ENCODE data around the gene TBC1D22A. TPM values are rescaled to one million over a fixed set of nuclear protein-coding genes. Genes with fewer than 3 reads are reported as not detected.

TBC1D22A gene
- polyA plus RNA-seq, 1 donor from 2014 or later: 9.3 TPM

- H3K79me2 ChIP-seq (replicated peaks; ENCODE audit: insufficient read depth, low read length): no peaks in the 10 kb centered on the region
- H3K27me3 ChIP-seq (ENCODE audit: insufficient read depth, low read depth, low read length): no peaks in the 10 kb centered on the region
- H3K36me3 ChIP-seq (ENCODE audit: insufficient read depth, low read length): no peaks in the 10 kb centered on the region
- H2AFZ ChIP-seq (ENCODE audit: low read depth, low read length): no peak overlapping the region
- TF ChIP-seq EP300 (conservative IDR thresholded peaks at IDR 0.05; ENCODE audit: poor library complexity, severe bottlenecking): no peak
- TF ChIP-seq POLR2AphosphoS5 (IDR thresholded peaks at IDR 0.05): no peak
- TF ChIP-seq MXI1 (conservative IDR thresholded peaks at IDR 0.05; ENCODE audit: poor library complexity, severe bottlenecking): no peak
- TF ChIP-seq TAF1 (IDR thresholded peaks at IDR 0.05; ENCODE audit: low read depth): no peak
- no peak for TF ChIP-seq EZH2 (IDR thresholded peaks at IDR 0.05; ENCODE audit: borderline replicate concordance, insufficient read depth, low read length, poor library complexity, severe bottlenecking)
- TF ChIP-seq SMC3 (conservative IDR thresholded peaks at IDR 0.05; ENCODE audit: poor library complexity): no peak
- TF ChIP-seq, protein P1, sequence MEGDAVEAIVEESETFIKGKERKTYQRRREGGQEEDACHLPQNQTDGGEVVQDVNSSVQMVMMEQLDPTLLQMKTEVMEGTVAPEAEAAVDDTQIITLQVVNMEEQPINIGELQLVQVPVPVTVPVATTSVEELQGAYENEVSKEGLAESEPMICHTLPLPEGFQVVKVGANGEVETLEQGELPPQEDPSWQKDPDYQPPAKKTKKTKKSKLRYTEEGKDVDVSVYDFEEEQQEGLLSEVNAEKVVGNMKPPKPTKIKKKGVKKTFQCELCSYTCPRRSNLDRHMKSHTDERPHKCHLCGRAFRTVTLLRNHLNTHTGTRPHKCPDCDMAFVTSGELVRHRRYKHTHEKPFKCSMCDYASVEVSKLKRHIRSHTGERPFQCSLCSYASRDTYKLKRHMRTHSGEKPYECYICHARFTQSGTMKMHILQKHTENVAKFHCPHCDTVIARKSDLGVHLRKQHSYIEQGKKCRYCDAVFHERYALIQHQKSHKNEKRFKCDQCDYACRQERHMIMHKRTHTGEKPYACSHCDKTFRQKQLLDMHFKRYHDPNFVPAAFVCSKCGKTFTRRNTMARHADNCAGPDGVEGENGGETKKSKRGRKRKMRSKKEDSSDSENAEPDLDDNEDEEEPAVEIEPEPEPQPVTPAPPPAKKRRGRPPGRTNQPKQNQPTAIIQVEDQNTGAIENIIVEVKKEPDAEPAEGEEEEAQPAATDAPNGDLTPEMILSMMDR (IDR thresholded peaks at IDR 0.05; ENCODE audit: poor library complexity, severe bottlenecking): no peak
- no peak for TF ChIP-seq RAD21 (conservative IDR thresholded peaks at IDR 0.05)
- TF ChIP-seq, protein P2, sequence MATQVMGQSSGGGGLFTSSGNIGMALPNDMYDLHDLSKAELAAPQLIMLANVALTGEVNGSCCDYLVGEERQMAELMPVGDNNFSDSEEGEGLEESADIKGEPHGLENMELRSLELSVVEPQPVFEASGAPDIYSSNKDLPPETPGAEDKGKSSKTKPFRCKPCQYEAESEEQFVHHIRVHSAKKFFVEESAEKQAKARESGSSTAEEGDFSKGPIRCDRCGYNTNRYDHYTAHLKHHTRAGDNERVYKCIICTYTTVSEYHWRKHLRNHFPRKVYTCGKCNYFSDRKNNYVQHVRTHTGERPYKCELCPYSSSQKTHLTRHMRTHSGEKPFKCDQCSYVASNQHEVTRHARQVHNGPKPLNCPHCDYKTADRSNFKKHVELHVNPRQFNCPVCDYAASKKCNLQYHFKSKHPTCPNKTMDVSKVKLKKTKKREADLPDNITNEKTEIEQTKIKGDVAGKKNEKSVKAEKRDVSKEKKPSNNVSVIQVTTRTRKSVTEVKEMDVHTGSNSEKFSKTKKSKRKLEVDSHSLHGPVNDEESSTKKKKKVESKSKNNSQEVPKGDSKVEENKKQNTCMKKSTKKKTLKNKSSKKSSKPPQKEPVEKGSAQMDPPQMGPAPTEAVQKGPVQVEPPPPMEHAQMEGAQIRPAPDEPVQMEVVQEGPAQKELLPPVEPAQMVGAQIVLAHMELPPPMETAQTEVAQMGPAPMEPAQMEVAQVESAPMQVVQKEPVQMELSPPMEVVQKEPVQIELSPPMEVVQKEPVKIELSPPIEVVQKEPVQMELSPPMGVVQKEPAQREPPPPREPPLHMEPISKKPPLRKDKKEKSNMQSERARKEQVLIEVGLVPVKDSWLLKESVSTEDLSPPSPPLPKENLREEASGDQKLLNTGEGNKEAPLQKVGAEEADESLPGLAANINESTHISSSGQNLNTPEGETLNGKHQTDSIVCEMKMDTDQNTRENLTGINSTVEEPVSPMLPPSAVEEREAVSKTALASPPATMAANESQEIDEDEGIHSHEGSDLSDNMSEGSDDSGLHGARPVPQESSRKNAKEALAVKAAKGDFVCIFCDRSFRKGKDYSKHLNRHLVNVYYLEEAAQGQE (IDR thresholded peaks at IDR 0.05; ENCODE audit: borderline replicate concordance): no peak
- H3K9me3 ChIP-seq (ENCODE audit: low read length): no peaks in the 10 kb centered on the region
- no peaks in the 10 kb centered on the region for H4K20me1 ChIP-seq (ENCODE audit: insufficient read depth)
- H3K27ac ChIP-seq (ENCODE audit: low read length): no peak overlapping the region
- no peaks in the 10 kb centered on the region for H3F3A ChIP-seq (ENCODE audit: insufficient read depth, low read length, poor library complexity, severe bottlenecking)
- no peak overlapping the region for H3K9ac ChIP-seq (ENCODE audit: low read length)
- H3K4me3 ChIP-seq (ENCODE audit: low read length): no peak overlapping the region
- H3K4me2 ChIP-seq (ENCODE audit: low read length): no peak overlapping the region
- no peaks in the 10 kb centered on the region for H3K9me2 ChIP-seq (ENCODE audit: insufficient read depth, low read length)
Observed at GRCh38 chr22:47000888-47001287, 238.4 kb downstream of the TBC1D22A start.

DNA sequence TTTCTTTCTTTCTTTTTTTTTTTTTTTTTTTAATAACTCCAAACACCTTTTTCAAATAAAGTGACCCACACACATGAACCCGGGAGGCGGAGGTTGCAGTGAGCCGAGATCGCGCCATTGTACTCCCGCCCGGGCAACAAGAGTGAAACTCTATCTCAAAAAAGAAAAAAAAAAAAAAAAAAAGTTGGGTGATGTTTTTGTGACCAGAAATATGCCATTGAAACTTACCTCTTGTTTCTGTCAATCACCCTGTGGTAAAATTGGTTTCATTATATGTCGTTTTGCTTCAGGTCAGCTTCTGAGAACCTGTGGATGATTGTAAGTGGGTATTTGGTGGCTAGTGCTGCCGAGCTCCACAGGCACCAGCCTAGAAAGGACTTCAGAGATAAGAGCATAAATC lies 238.8 kb downstream of the TBC1D22A start:
- H3K79me2 ChIP-seq (replicated peaks; ENCODE audit: insufficient read depth, low read length): no peaks in the 10 kb centered on the region
- no peaks in the 10 kb centered on the region for H3K9me3 ChIP-seq (ENCODE audit: low read length)
- H2AFZ ChIP-seq (ENCODE audit: low read depth, low read length): no peak overlapping the region
- H3K9me2 ChIP-seq (ENCODE audit: insufficient read depth, low read length): no peaks in the 10 kb centered on the region
- H3K27ac ChIP-seq (ENCODE audit: low read length): no peak overlapping the region
- H3K36me3 ChIP-seq (ENCODE audit: insufficient read depth, low read length): no peaks in the 10 kb centered on the region
- no peak overlapping the region for H3K9ac ChIP-seq (ENCODE audit: low read length)
- no peak overlapping the region for H3K4me2 ChIP-seq (ENCODE audit: low read length)
- no peaks in the 10 kb centered on the region for H4K20me1 ChIP-seq (ENCODE audit: insufficient read depth)
- H3K27me3 ChIP-seq (ENCODE audit: insufficient read depth, low read depth, low read length): no peaks in the 10 kb centered on the region
- H3K4me3 ChIP-seq (ENCODE audit: low read length): no peak overlapping the region
- no peaks in the 10 kb centered on the region for H3F3A ChIP-seq (ENCODE audit: insufficient read depth, low read length, poor library complexity, severe bottlenecking)
- TF ChIP-seq TAF1 (IDR thresholded peaks at IDR 0.05; ENCODE audit: low read depth): no peak
- TF ChIP-seq, protein P1 (IDR thresholded peaks at IDR 0.05; ENCODE audit: poor library complexity, severe bottlenecking): no peak
- no peak for TF ChIP-seq RAD21 (conservative IDR thresholded peaks at IDR 0.05)
- TF ChIP-seq, protein P2 (IDR thresholded peaks at IDR 0.05; ENCODE audit: borderline replicate concordance): no peak
- no peak for TF ChIP-seq EZH2 (IDR thresholded peaks at IDR 0.05; ENCODE audit: borderline replicate concordance, insufficient read depth, low read length, poor library complexity, severe bottlenecking)
- no peak for TF ChIP-seq SMC3 (conservative IDR thresholded peaks at IDR 0.05; ENCODE audit: poor library complexity)
- no peak for TF ChIP-seq MXI1 (conservative IDR thresholded peaks at IDR 0.05; ENCODE audit: poor library complexity, severe bottlenecking)
- TF ChIP-seq EP300 (conservative IDR thresholded peaks at IDR 0.05; ENCODE audit: poor library complexity, severe bottlenecking): no peak
- no peak for TF ChIP-seq POLR2AphosphoS5 (IDR thresholded peaks at IDR 0.05)
